Trophoblast cell (in vitro differentiated cells and primary cell): ENCODE measurements around the gene NUP93.

ENCODE experiments used
- DNase-seq, 2 donors: peaks; one replicate each; pipeline ENCODE4 v3.0.0-alpha.2; 2016
- H2AFZ ChIP-seq: 2 replicates; pipeline ENCODE4 v1.6.1; 2013; ENCODE audit warnings: low read length, moderate library complexity, mild to moderate bottlenecking; ENCODE audit not compliant: insufficient read depth, poor library complexity
- H2AK5ac ChIP-seq: 2 replicates; pipeline ENCODE4 v1.6.1; 2013; ENCODE audit warnings: mild to moderate bottlenecking, low read length
- H2BK120ac ChIP-seq: 2 replicates; pipeline ENCODE4 v1.6.1; 2013; ENCODE audit warnings: low read length, mild to moderate bottlenecking, moderate library complexity; ENCODE audit not compliant: insufficient read depth, poor library complexity
- H2BK12ac ChIP-seq: 2 replicates; pipeline ENCODE4 v1.6.1; 2013; ENCODE audit warnings: mild to moderate bottlenecking, low read length, moderate library complexity
- H2BK5ac ChIP-seq: 2 replicates; pipeline ENCODE4 v1.6.1; 2013; ENCODE audit warnings: low read length, low read depth, moderate library complexity, mild to moderate bottlenecking; ENCODE audit not compliant: poor library complexity
- H3K14ac ChIP-seq: 2 replicates; pipeline ENCODE4 v1.6.1; 2013; ENCODE audit warnings: mild to moderate bottlenecking, low read length
- H3K18ac ChIP-seq: 2 replicates; pipeline ENCODE4 v1.6.1; 2013; ENCODE audit warnings: mild to moderate bottlenecking, low read length
- H3K23ac ChIP-seq: 2 replicates; pipeline ENCODE4 v1.6.1; 2013; ENCODE audit warnings: low read length
- H3K27ac ChIP-seq: 2 replicates; pipeline ENCODE4 v1.5.1; 2013; ENCODE audit warnings: low read depth, mild to moderate bottlenecking, inconsistent platforms, low read length, moderate library complexity
- H3K27me3 ChIP-seq: 2 replicates; pipeline ENCODE4 v1.6.1; 2013; ENCODE audit warnings: inconsistent platforms, mild to moderate bottlenecking, low read length, moderate library complexity; ENCODE audit not compliant: insufficient read depth
- H3K36me3 ChIP-seq, 2 experiments: 1 replicate in 1 of 2; 2 replicates in 1 of 2; pipeline ENCODE4 v1.6.1; 2013; ENCODE audit warnings: low read length in 2 of 2, mild to moderate bottlenecking in 2 of 2, moderate library complexity in 1 of 2; ENCODE audit not compliant: insufficient read depth in 2 of 2, control insufficient read depth in 1 of 2
- H3K4ac ChIP-seq: 2 replicates; pipeline ENCODE4 v1.6.1; 2013; ENCODE audit warnings: low read depth, mild to moderate bottlenecking, low read length, moderate library complexity
- H3K4me1 ChIP-seq, 2 experiments: 1 replicate in 1 of 2; 2 replicates in 1 of 2; pipeline ENCODE4 v1.6.1; 2013; ENCODE audit warnings: low read length in 2 of 2, mild to moderate bottlenecking in 2 of 2, moderate library complexity in 1 of 2; ENCODE audit not compliant: insufficient read depth in 2 of 2, control insufficient read depth in 1 of 2
- H3K4me2 ChIP-seq: 2 replicates; pipeline ENCODE4 v1.6.1; 2013; ENCODE audit warnings: inconsistent platforms, mild to moderate bottlenecking, low read length, moderate library complexity
- H3K4me3 ChIP-seq: 2 replicates; pipeline ENCODE4 v1.5.1; 2013; ENCODE audit warnings: mild to moderate bottlenecking, low read depth, low read length, inconsistent platforms
- H3K79me1 ChIP-seq: one replicate; pipeline ENCODE4 v1.6.1; 2013; ENCODE audit warnings: low read length
- H3K79me2 ChIP-seq: 2 replicates; pipeline ENCODE4 v1.6.1; 2013; ENCODE audit warnings: low read length, mild to moderate bottlenecking; ENCODE audit not compliant: control insufficient read depth, insufficient read depth, poor library complexity
- H3K9ac ChIP-seq: 2 replicates; pipeline ENCODE4 v1.6.1; 2013; ENCODE audit warnings: mild to moderate bottlenecking, low read length
- H3K9me3 ChIP-seq: 2 replicates; pipeline ENCODE4 v1.6.1; 2013; ENCODE audit warnings: low read depth, mild to moderate bottlenecking, control low read depth, inconsistent platforms, low read length; ENCODE audit not compliant: insufficient read depth
- H4K12ac ChIP-seq: 2 replicates; pipeline ENCODE4 v1.6.1; 2013; ENCODE audit warnings: low read depth, mild to moderate bottlenecking, low read length, moderate library complexity
- H4K8ac ChIP-seq: 2 replicates; pipeline ENCODE4 v1.6.1; 2013; ENCODE audit warnings: low read depth, mild to moderate bottlenecking, low read length, moderate library complexity
- H4K91ac ChIP-seq: one replicate; pipeline ENCODE4 v1.6.1; 2013; ENCODE audit warnings: low read depth, mild to moderate bottlenecking, low read length, moderate library complexity
- WGBS: extraction: QIAGEN DNeasy Blood & Tissue Kit; methylation state at CpG from one replicate; pipeline ENCODE4 v1.1.7; 2013; ENCODE audit warnings: missing lambda C conversion rate; ENCODE audit not compliant: insufficient read length, insufficient coverage; ENCODE audit errors: extremely low coverage; 5-methylcytosine and 5-hydroxymethylcytosine counted together

The NUP93 gene

DNA sequence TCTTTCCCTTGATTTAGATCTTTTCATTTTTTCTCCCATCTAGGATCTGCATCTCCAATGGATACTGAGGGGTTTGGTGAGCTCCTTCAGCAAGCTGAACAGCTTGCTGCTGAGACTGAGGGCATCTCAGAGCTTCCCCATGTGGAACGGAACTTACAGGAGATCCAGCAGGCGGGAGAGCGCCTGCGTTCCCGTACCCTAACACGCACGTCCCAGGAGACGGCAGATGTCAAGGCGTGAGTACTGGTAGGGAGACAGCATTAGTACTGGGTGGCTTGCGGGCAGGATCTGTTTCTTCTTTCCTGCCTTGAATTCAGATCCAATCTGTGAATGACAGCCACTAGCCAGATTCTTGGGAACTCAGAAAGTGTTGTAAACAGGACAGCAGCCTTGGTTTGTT lies 18.3 kb downstream of the NUP93 start:
- Histone ChIP-seq H3K9me3 (no peaks in the 10 kb centered on the region), H4K91ac (peak overlapping the region; percentile 36), H2AK5ac (peak overlapping the region; percentile 11), H4K8ac (peak overlapping the region; percentile 11), H3K14ac (peak overlapping the region; percentile 52), H3K4me2 (no peak overlapping the region), H2BK5ac (no peak overlapping the region), H3K4me3 (no peak overlapping the region), H3K4ac (peak overlapping the region; percentile 50), H3K27ac (peak overlapping the region; percentile 60), H3K9ac (no peak overlapping the region), H3K4me1 (peaks cover 22 to 28% of the 10 kb centered on the region in 2 experiments), H2BK12ac (peak overlapping the region; percentile 33), H2BK120ac (no peak overlapping the region), H3K36me3 (peaks cover 0 to 10% of the 10 kb centered on the region in 2 experiments), H3K18ac (peak overlapping the region; percentile 42), H3K79me2 (peaks cover 2% of the 10 kb centered on the region), H3K27me3 (no peaks in the 10 kb centered on the region), H3K23ac (no peak overlapping the region), H3K79me1 (peaks cover 6% of the 10 kb centered on the region), H4K12ac (no peak overlapping the region), H2AFZ (no peak overlapping the region)
- WGBS = no CpG with 5 or more reads among the region's 10 CpGs
- DNase-seq = no peak

DNA sequence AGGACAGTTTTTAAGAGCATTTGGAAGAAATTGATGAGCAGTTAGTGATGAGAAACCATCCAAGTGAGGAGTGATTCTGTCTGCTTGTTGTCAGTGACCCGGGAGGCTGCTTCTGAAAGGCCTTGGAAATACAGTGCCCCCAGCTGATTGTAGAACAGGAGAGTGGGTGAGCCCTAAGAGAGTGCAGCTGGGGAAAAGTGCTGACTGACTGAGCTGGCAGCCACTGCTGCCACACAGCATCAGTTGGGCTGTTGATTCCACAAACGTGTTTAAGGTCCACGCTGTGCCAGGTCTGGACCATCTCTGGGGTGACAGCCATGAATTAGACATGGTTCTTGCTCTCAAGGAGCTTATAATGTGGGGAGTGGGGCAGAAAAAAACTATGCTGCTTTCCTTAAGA lies 18.9 kb downstream of the NUP93 start:
- H2AFZ ChIP-seq = no peak overlapping the region
- no peaks in the 10 kb centered on the region for H3K9me3 ChIP-seq
- H3K79me2 ChIP-seq = peaks cover 2% of the 10 kb centered on the region
- no peak overlapping the region for H3K9ac ChIP-seq
- H3K36me3 ChIP-seq = peaks cover 0 to 10% of the 10 kb centered on the region in 2 experiments
- no peak overlapping the region for H2AK5ac ChIP-seq
- peaks cover 19 to 23% of the 10 kb centered on the region in 2 experiments for H3K4me1 ChIP-seq
- DNase-seq = no peak
- no peak overlapping the region for H3K18ac ChIP-seq
- H3K14ac ChIP-seq = no peak overlapping the region
- H3K27me3 ChIP-seq = no peaks in the 10 kb centered on the region
- H3K27ac ChIP-seq = no peak overlapping the region
- H2BK5ac ChIP-seq = no peak overlapping the region
- no peak overlapping the region for H3K23ac ChIP-seq
- no peak overlapping the region for H3K4me3 ChIP-seq
- peaks cover 6% of the 10 kb centered on the region for H3K79me1 ChIP-seq
- no peak overlapping the region for H3K4ac ChIP-seq
- WGBS = no CpG with 5 or more reads among the region's 3 CpGs
- no peak overlapping the region for H3K4me2 ChIP-seq
- no peak overlapping the region for H4K8ac ChIP-seq
- no peak overlapping the region for H2BK12ac ChIP-seq
- H4K12ac ChIP-seq = no peak overlapping the region
- no peak overlapping the region for H2BK120ac ChIP-seq
- H4K91ac ChIP-seq = no peak overlapping the region

- Histone ChIP-seq H3K9me3 (peaks cover 4% of the 10 kb centered on the region), H4K91ac (no peak overlapping the region), H4K8ac (no peak overlapping the region), H2BK5ac (no peak overlapping the region), H3K14ac (no peak overlapping the region), H3K9ac (no peak overlapping the region), H3K79me2 (peaks cover 2% of the 10 kb centered on the region), H3K4me3 (no peak overlapping the region), H2AK5ac (no peak overlapping the region), H3K4me2 (no peak overlapping the region), H2AFZ (no peak overlapping the region), H2BK120ac (no peak overlapping the region), H4K12ac (no peak overlapping the region), H3K4me1 (peaks cover 13 to 17% of the 10 kb centered on the region in 2 experiments), H3K27me3 (no peaks in the 10 kb centered on the region), H3K4ac (no peak overlapping the region), H2BK12ac (no peak overlapping the region), H3K79me1 (peaks cover 6% of the 10 kb centered on the region), H3K27ac (no peak overlapping the region), H3K23ac (no peak overlapping the region), H3K36me3 (peaks cover 3 to 10% of the 10 kb centered on the region in 2 experiments), H3K18ac (no peak overlapping the region)
- no peak for DNase-seq
- no CpG with 5 or more reads among the region's 3 CpGs for WGBS
These were observed 20.0 kb downstream of the NUP93 start for GRCh38 chr16:56749672-56750491.

GRCh38 chr16:56753410-56753809 lies 23.5 kb downstream of the NUP93 start:
- Histone ChIP-seq H3K79me2 (no peaks in the 10 kb centered on the region), H3K4me2 (no peak overlapping the region), H4K8ac (no peak overlapping the region), H2BK12ac (no peak overlapping the region), H3K9ac (no peak overlapping the region), H3K27me3 (no peaks in the 10 kb centered on the region), H4K12ac (no peak overlapping the region), H2AK5ac (no peak overlapping the region), H3K79me1 (no peaks in the 10 kb centered on the region), H3K4me3 (no peak overlapping the region), H3K18ac (no peak overlapping the region), H3K4me1 (peaks cover under 1 to 3% of the 10 kb centered on the region in 2 experiments), H3K27ac (no peak overlapping the region), H3K14ac (no peak overlapping the region), H3K9me3 (peaks cover 4% of the 10 kb centered on the region), H2AFZ (no peak overlapping the region), H3K4ac (no peak overlapping the region), H3K36me3 (peaks cover 4 to 6% of the 10 kb centered on the region in 2 experiments), H2BK5ac (no peak overlapping the region), H2BK120ac (no peak overlapping the region), H3K23ac (no peak overlapping the region), H4K91ac (no peak overlapping the region)
- DNase-seq = peak in 1 of 2 donors; percentile 56
